Endodermal cell (in vitro differentiated cells): ENCODE results near the gene TULP4. TPM values are rescaled to one million over a fixed set of nuclear protein-coding genes. Genes with fewer than 3 reads are reported as not detected.

ENCODE experiments used
- DNase-seq: peaks from one replicate; pipeline ENCODE4 v3.0.0-alpha.2; 2017
- H3K27ac ChIP-seq: 2 replicates; pipeline ENCODE4 v1.5.1; 2013; ENCODE audit warnings: mild to moderate bottlenecking, low read depth, low read length, moderate library complexity
- H3K27me3 ChIP-seq: 2 replicates; pipeline ENCODE4 v1.6.1; 2013; ENCODE audit warnings: mild to moderate bottlenecking, low read length, moderate library complexity; ENCODE audit not compliant: insufficient read depth, control insufficient read depth, poor library complexity, severe bottlenecking
- H3K36me3 ChIP-seq: 2 replicates; pipeline ENCODE4 v1.7.0; 2013; ENCODE audit warnings: mild to moderate bottlenecking, low read length, moderate library complexity; ENCODE audit not compliant: control insufficient read depth, insufficient read depth
- H3K4me1 ChIP-seq: one replicate; pipeline ENCODE4 v1.7.0; 2013; ENCODE audit warnings: low read length; ENCODE audit not compliant: control insufficient read depth, insufficient read depth
- H3K4me3 ChIP-seq: 2 replicates; pipeline ENCODE4 v1.5.1; 2013; ENCODE audit warnings: mild to moderate bottlenecking, low read length, moderate library complexity
- H3K9ac ChIP-seq: 2 replicates; pipeline ENCODE4 v1.6.1; 2013; ENCODE audit warnings: mild to moderate bottlenecking, low read length, moderate library complexity; ENCODE audit not compliant: poor library complexity, severe bottlenecking; ENCODE audit errors: extremely low read depth
- H3K9me3 ChIP-seq: 2 replicates; pipeline ENCODE4 v1.6.1; 2013; ENCODE audit warnings: mild to moderate bottlenecking, low read length, moderate library complexity; ENCODE audit not compliant: control insufficient read depth
- H3K27ac Mint-ChIP-seq: 2 replicates; pipeline ENCODE4 v1.8.0; 2020; ENCODE audit warnings: mixed read lengths
- H3K27me3 Mint-ChIP-seq: 2 replicates; pipeline ENCODE4 v1.8.0; 2021; ENCODE audit warnings: mild to moderate bottlenecking, mixed read lengths; ENCODE audit not compliant: insufficient read depth
- H3K36me3 Mint-ChIP-seq: 2 replicates; pipeline ENCODE4 v1.8.0; 2020; ENCODE audit warnings: low read depth, mixed read lengths
- H3K4me1 Mint-ChIP-seq: 2 replicates; pipeline ENCODE4 v1.8.0; 2020; ENCODE audit warnings: mixed read lengths
- H3K4me3 Mint-ChIP-seq: 2 replicates; pipeline ENCODE4 v1.8.0; 2020; ENCODE audit warnings: mild to moderate bottlenecking, moderate library complexity, mixed read lengths
- H3K9me3 Mint-ChIP-seq: 2 replicates; pipeline ENCODE4 v1.8.0; 2020; ENCODE audit warnings: mild to moderate bottlenecking, mixed read lengths
- CTCF ChIP-seq: fragments of 200-600 bp; sonication (generic); conservative IDR thresholded peaks from 2 replicates; pipeline ENCODE4 v1.5.0; 2021; ENCODE audit warnings: antibody characterized with exemption, mild to moderate bottlenecking
- WGBS, 2 experiments: methylation state at CpG; one replicate each; pipeline versions ENCODE4 v1.1.5 to v1.1.7; 2013; ENCODE audit warnings: missing lambda C conversion rate in 2 of 2, mixed read lengths in 1 of 2; ENCODE audit not compliant: insufficient coverage in 1 of 2, insufficient read length in 1 of 2; 5-methylcytosine and 5-hydroxymethylcytosine counted together
- total RNA-seq, 2 donors: library from RNA; stranded (reverse); fragmentation: NEBNext Ultra II Directional in 1 of 2; extraction: Animal tissue kit (Norgen Biotek cat#: 25700) in 1 of 2; gene quantifications; 2 replicates in 1 of 2; 3 replicates in 1 of 2; pipeline ENCODE4 v1.2.1, GENCODE V29; 2021

The TULP4 gene
- total RNA-seq, 2 donors from 2014 or later, result 102 to 103 TPM

GRCh38 chr6:158369241-158369640, 57.0 kb downstream of the TULP4 start:
- no peak overlapping the region for H3K27ac Mint-ChIP-seq
- 95 to 97% methylated on average over 4 of the region's 4 CpGs for WGBS, 2 experiments

GRCh38 chr6:158370805-158371204, 58.5 kb downstream of the TULP4 start:
- Mint-ChIP-seq H3K27ac (peak overlapping the region; percentile 33), H3K9me3 (no peaks in the 10 kb centered on the region), H3K4me3 (no peak overlapping the region), H3K4me1 (no peaks in the 10 kb centered on the region), H3K27me3 (no peaks in the 10 kb centered on the region), H3K36me3 (no peaks in the 10 kb centered on the region)
- no peaks in the 10 kb centered on the region for H3K27me3 ChIP-seq
- 92 to 93% methylated on average over 4 of the region's 4 CpGs for WGBS, 2 experiments
- TF ChIP-seq CTCF, result no peak
- no peak overlapping the region for H3K9ac ChIP-seq
- no peaks in the 10 kb centered on the region for H3K9me3 ChIP-seq
- H3K4me3 ChIP-seq, result no peak overlapping the region
- H3K27ac ChIP-seq, result no peak overlapping the region
- DNase-seq, result no peak
- peaks cover 6% of the 10 kb centered on the region for H3K36me3 ChIP-seq
- H3K4me1 ChIP-seq, result no peaks in the 10 kb centered on the region

More at GRCh38 chr6:158369241-158369640, 57.0 kb downstream of the TULP4 start:
- Histone ChIP-seq H3K9ac (no peak overlapping the region), H3K36me3 (peaks cover 6% of the 10 kb centered on the region), H3K27ac (no peak overlapping the region), H3K27me3 (no peaks in the 10 kb centered on the region), H3K9me3 (no peaks in the 10 kb centered on the region), H3K4me3 (no peak overlapping the region), H3K4me1 (no peaks in the 10 kb centered on the region)
- peaks cover 9% of the 10 kb centered on the region for H3K9me3 Mint-ChIP-seq
- no peak for TF ChIP-seq CTCF
- peaks cover 7% of the 10 kb centered on the region for H3K36me3 Mint-ChIP-seq
- no peaks in the 10 kb centered on the region for H3K27me3 Mint-ChIP-seq
- no peak overlapping the region for H3K4me3 Mint-ChIP-seq
- no peak for DNase-seq
- H3K4me1 Mint-ChIP-seq, result no peaks in the 10 kb centered on the region

DNA sequence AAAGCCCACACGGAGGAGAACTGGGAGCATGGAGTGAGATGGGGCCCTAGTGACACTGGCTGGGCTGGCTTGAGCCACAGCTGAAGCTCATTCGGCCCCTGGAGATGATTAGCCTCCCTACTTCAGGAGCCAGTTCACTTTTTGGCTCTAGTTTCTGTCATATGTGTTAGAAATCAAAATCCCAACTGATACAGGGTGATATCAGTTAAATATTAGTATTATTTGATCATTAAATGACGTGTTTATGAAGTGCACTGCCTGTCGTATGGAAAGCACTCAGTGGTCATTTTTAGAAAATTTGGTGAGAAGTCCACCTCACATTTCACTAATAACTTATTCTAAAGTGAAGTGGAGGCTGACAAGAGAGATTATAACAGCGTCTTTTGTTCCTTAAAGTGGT, 59.0 kb downstream of the TULP4 start:
- Mint-ChIP-seq H3K36me3 (no peaks in the 10 kb centered on the region), H3K4me3 (no peak overlapping the region), H3K9me3 (no peaks in the 10 kb centered on the region), H3K27ac (no peak overlapping the region), H3K4me1 (no peaks in the 10 kb centered on the region), H3K27me3 (no peaks in the 10 kb centered on the region)
- Histone ChIP-seq H3K27me3 (no peaks in the 10 kb centered on the region), H3K27ac (no peak overlapping the region), H3K4me3 (no peak overlapping the region), H3K36me3 (peaks cover 6% of the 10 kb centered on the region), H3K9ac (no peak overlapping the region), H3K4me1 (no peaks in the 10 kb centered on the region), H3K9me3 (no peaks in the 10 kb centered on the region)
- DNase-seq, result no peak
- WGBS, 2 experiments, result 95 to 100% methylated on average over 1 to 5 of the region's 5 CpGs
- no peak for TF ChIP-seq CTCF
